CD4-positive, alpha-beta T cell (primary cell): Measurements from ENCODE around the gene MTG2. TPM values are rescaled to one million over a fixed set of nuclear protein-coding genes. Genes with fewer than 3 reads are reported as not detected.

ENCODE experiments used
- ATAC-seq: fragments of 200-7000 bp; cut with Tn5 transposase; one replicate; pipeline ENCODE4 v1.10.0; 2022; ENCODE audit warnings: mild to moderate bottlenecking; ENCODE audit not compliant: poor library complexity
- CTCF ChIA-PET: fragments of 350-600 bp; sonication (Branson Sonifier 250); formaldehyde crosslinking; loops from one replicate; lab custom pipeline; 2021; ENCODE audit warnings: antibody characterized with exemption, inconsistent platforms; lab: Charles Lee
- POLR2A ChIA-PET: fragments of 350-600 bp; sonication (Branson Sonifier 250); formaldehyde crosslinking; loops from one replicate; lab custom pipeline; 2021; ENCODE audit warnings: antibody characterized with exemption, inconsistent platforms; lab: Charles Lee
- DNase-seq, 14 experiments: peaks; one replicate each; pipeline ENCODE4 v3.0.0-alpha.2; 2013 to 2020; ENCODE audit warnings: mixed read lengths in 2 of 14
- H3K27ac ChIP-seq, 2 donors: one replicate each; pipeline versions ENCODE4 v1.5.1 to v1.7.0; 2013; ENCODE audit warnings: low read length in 2 of 2, low read depth in 1 of 2, mild to moderate bottlenecking in 1 of 2
- H3K27me3 ChIP-seq, 2 experiments: 1 replicate in 1 of 2; 2 replicates in 1 of 2; pipeline versions ENCODE4 v1.6.1 to v1.7.0; 2013; ENCODE audit warnings: low read length in 2 of 2, control low read depth in 1 of 2, mild to moderate bottlenecking in 1 of 2, moderate library complexity in 1 of 2; ENCODE audit not compliant: insufficient read depth in 2 of 2, control insufficient read depth in 1 of 2
- H3K36me3 ChIP-seq: one replicate; pipeline ENCODE4 v1.6.1; 2013; ENCODE audit warnings: low read length, control low read depth; ENCODE audit not compliant: insufficient read depth
- H3K4me1 ChIP-seq: one replicate; pipeline ENCODE4 v1.6.1; 2013; ENCODE audit warnings: low read length, control low read depth; ENCODE audit not compliant: insufficient read depth
- H3K4me3 ChIP-seq: one replicate; pipeline ENCODE4 v1.5.1; 2013; ENCODE audit warnings: mild to moderate bottlenecking, low read length, moderate library complexity
- H3K9me3 ChIP-seq, 2 experiments: 1 replicate in 1 of 2; 2 replicates in 1 of 2; pipeline versions ENCODE4 v1.6.1 to v1.7.0; 2013; ENCODE audit warnings: low read length in 2 of 2, mild to moderate bottlenecking in 2 of 2, control low read depth in 1 of 2, moderate library complexity in 1 of 2; ENCODE audit not compliant: control insufficient read depth in 1 of 2, insufficient read depth in 1 of 2
- H3K27ac Mint-ChIP-seq: one replicate; pipeline ENCODE4 v1.8.0; 2020; ENCODE audit warnings: mixed read lengths
- H3K27me3 Mint-ChIP-seq: one replicate; pipeline ENCODE4 v1.8.0; 2021; ENCODE audit warnings: mixed read lengths
- H3K36me3 Mint-ChIP-seq: one replicate; pipeline ENCODE4 v1.8.0; 2021; ENCODE audit warnings: low read depth, mixed read lengths
- H3K4me1 Mint-ChIP-seq: one replicate; pipeline ENCODE4 v1.8.0; 2021; ENCODE audit warnings: low read depth, mixed read lengths
- H3K4me3 Mint-ChIP-seq: one replicate; pipeline ENCODE4 v1.8.0; 2020; ENCODE audit warnings: mild to moderate bottlenecking, mixed read lengths
- H3K9me3 Mint-ChIP-seq: one replicate; pipeline ENCODE4 v1.8.0; 2020; ENCODE audit warnings: mixed read lengths
- CTCF ChIP-seq: fragments of 200-600 bp; IDR thresholded peaks from one replicate; pipeline ENCODE4 v1.8.0; 2022; ENCODE audit warnings: antibody characterized with exemption, mild to moderate bottlenecking
- intact Hi-C, 2 experiments: fragments of 100-400 bp; cut with DNase I in 1 of 2; cut with micrococcal nuclease in 1 of 2; formaldehyde crosslinking; loops; one replicate each; pipeline versions ENCODE4 v1.15.1 to v1.9.0; 2023 to 2025; cut with DNase I, micrococcal nuclease
- total RNA-seq, 174 experiments: library from RNA in 2 of 174; stranded (reverse) in 2 of 174; gene quantifications; one replicate each; pipeline ENCODE4 v1.2.3 and lab custom pipeline; 2021 to 2026

MTG2 gene
- total RNA-seq, 2 experiments from 2014 or later, result 9.5 to 9.9 TPM

- ChIA-PET POLR2A (no interaction called here), CTCF (no interaction called here)
- ATAC-seq (no peak), DNase-seq (no peak)
- no peak overlapping the region for H3K27ac Mint-ChIP-seq
- Histone ChIP-seq H3K36me3 (no peaks in the 10 kb centered on the region), H3K4me3 (no peak overlapping the region), H3K27me3 (no peaks in the 10 kb centered on the region), H3K9me3 (peaks cover 0 to 26% of the 10 kb centered on the region in 2 experiments), H3K4me1 (peaks cover 25% of the 10 kb centered on the region), H3K27ac (no peak overlapping the region)
- H3K4me3 Mint-ChIP-seq, result no peak overlapping the region
- peaks cover 9% of the 10 kb centered on the region for H3K27me3 Mint-ChIP-seq
- H3K36me3 Mint-ChIP-seq, result peaks cover under 1% of the 10 kb centered on the region
- intact Hi-C loops, result loop anchor here in 1 of 2 experiments (5.0 kb wide), 3 partner anchors 113 to 982 kb away; partner anchors contain the start of genes CABLES2, LSM14B and YTHDF1
- H3K9me3 Mint-ChIP-seq, result no peaks in the 10 kb centered on the region
- no peak for TF ChIP-seq CTCF
- peaks cover 17% of the 10 kb centered on the region for H3K4me1 Mint-ChIP-seq
These were observed 52.4 kb downstream of the MTG2 start for GRCh38 chr20:62235001-62235776.

- H3K4me3 Mint-ChIP-seq, result no peak overlapping the region
These were observed 52.9 kb downstream of the MTG2 start for GRCh38 chr20:62235777-62236157.

GRCh38 chr20:62236200-62236599 is 53.4 kb downstream of the MTG2 start:
- POLR2A ChIA-PET, result interaction anchor here (0.6 kb wide), 1 partner anchor 207 kb away, joined by 3 read pairs; no protein-coding TSS in a partner anchor
- Mint-ChIP-seq H3K9me3 (no peaks in the 10 kb centered on the region), H3K36me3 (peaks cover 6% of the 10 kb centered on the region), H3K27ac (no peak overlapping the region), H3K4me1 (peaks cover 25% of the 10 kb centered on the region), H3K4me3 (no peak overlapping the region), H3K27me3 (peaks cover 9% of the 10 kb centered on the region)
- Histone ChIP-seq H3K36me3 (no peaks in the 10 kb centered on the region), H3K4me1 (peaks cover 31% of the 10 kb centered on the region), H3K9me3 (peaks cover 0 to 19% of the 10 kb centered on the region in 2 experiments), H3K27me3 (no peaks in the 10 kb centered on the region), H3K27ac (no peak overlapping the region), H3K4me3 (no peak overlapping the region)
- DNase-seq, result no peak
- ATAC-seq, result no peak
- CTCF ChIA-PET, result no interaction called here
- no peak for TF ChIP-seq CTCF
- intact Hi-C loops, result loop anchor here in 1 of 2 experiments (2.0 to 5.0 kb wide), 5 partner anchors 15 to 981 kb away; partner anchors contain the start of genes CABLES2, HRH3, LSM14B and MTG2

More at GRCh38 chr20:62235777-62236157, 52.9 kb downstream of the MTG2 start:
- Mint-ChIP-seq H3K27me3 (peaks cover 9% of the 10 kb centered on the region), H3K27ac (no peak overlapping the region), H3K36me3 (peaks cover 6% of the 10 kb centered on the region), H3K9me3 (no peaks in the 10 kb centered on the region), H3K4me1 (peaks cover 22% of the 10 kb centered on the region)
- DNase-seq (no peak), ATAC-seq (no peak)
- no peaks in the 10 kb centered on the region for H3K36me3 ChIP-seq
- intact Hi-C loops, result loop anchor here in 1 of 2 experiments (2.0 to 5.0 kb wide), 5 partner anchors 15 to 982 kb away; partner anchors contain the start of genes CABLES2, HRH3, LSM14B and MTG2
- H3K9me3 ChIP-seq, result peaks cover 0 to 22% of the 10 kb centered on the region in 2 experiments
- CTCF ChIA-PET, result no interaction called here
- no peak overlapping the region for H3K4me3 ChIP-seq
- POLR2A ChIA-PET, result interaction anchor here (0.6 kb wide), 1 partner anchor 207 kb away, joined by 3 read pairs; no protein-coding TSS in a partner anchor
- peaks cover 27% of the 10 kb centered on the region for H3K4me1 ChIP-seq
- TF ChIP-seq CTCF, result no peak
- no peaks in the 10 kb centered on the region for H3K27me3 ChIP-seq
- H3K27ac ChIP-seq, result no peak overlapping the region
